ENCODE measurements around the gene ERBB4. TPM values are rescaled to one million over a fixed set of nuclear protein-coding genes. Genes with fewer than 3 reads are reported as not detected.

Gene ERBB4
- total RNA-seq, 1 experiment from 2014 or later = 40.6 TPM

DNA sequence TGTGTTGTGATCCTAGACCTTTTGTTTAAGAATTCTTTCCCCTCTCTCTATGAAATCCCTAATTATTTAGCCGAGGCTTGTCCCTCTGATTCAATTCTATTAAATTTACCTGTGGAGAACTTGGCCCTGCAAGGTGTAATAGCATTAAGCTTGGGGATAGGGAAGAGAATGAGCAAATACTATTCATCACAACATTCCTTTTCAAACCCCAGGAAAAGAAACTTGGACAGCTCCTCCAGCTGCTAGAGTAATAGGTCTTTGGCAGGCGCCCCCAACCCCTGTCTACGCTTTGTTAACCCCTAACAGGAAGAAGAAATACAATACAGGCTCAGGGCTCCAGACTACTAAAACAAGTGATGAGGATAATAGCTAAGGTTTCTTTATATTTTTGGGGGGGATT lies 1025.2 kb downstream of the ERBB4 start:
- DNase-seq (ENCODE audit: low spot score) = no peak
- ChIA-PET POLR2A (ENCODE audit: low non-redundant PET) (no interaction called here), CTCF (no interaction called here)
- H3K27ac ChIP-seq (ENCODE audit: low read depth, low read length, poor library complexity, severe bottlenecking) = no peak overlapping the region
- H3K4me3 ChIP-seq (ENCODE audit: low read depth, low read length, poor library complexity, severe bottlenecking) = no peak overlapping the region
- TF ChIP-seq EZH2 (IDR thresholded peaks at IDR 0.05; ENCODE audit: borderline replicate concordance, low read depth, low read length, poor library complexity, severe bottlenecking) = no peak
- TF ChIP-seq, protein P1, sequence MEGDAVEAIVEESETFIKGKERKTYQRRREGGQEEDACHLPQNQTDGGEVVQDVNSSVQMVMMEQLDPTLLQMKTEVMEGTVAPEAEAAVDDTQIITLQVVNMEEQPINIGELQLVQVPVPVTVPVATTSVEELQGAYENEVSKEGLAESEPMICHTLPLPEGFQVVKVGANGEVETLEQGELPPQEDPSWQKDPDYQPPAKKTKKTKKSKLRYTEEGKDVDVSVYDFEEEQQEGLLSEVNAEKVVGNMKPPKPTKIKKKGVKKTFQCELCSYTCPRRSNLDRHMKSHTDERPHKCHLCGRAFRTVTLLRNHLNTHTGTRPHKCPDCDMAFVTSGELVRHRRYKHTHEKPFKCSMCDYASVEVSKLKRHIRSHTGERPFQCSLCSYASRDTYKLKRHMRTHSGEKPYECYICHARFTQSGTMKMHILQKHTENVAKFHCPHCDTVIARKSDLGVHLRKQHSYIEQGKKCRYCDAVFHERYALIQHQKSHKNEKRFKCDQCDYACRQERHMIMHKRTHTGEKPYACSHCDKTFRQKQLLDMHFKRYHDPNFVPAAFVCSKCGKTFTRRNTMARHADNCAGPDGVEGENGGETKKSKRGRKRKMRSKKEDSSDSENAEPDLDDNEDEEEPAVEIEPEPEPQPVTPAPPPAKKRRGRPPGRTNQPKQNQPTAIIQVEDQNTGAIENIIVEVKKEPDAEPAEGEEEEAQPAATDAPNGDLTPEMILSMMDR (conservative IDR thresholded peaks at IDR 0.05; ENCODE audit: low read depth, low read length) = no peak
- H3K9me3 ChIP-seq (ENCODE audit: low read depth, low read length, poor library complexity, severe bottlenecking) = no peaks in the 10 kb centered on the region
- no peaks in the 10 kb centered on the region for H3K27me3 ChIP-seq (replicated peaks; ENCODE audit: insufficient read depth, low read depth, low read length, poor library complexity)
- H3K4me1 ChIP-seq (ENCODE audit: insufficient read depth, low read length, poor library complexity, severe bottlenecking) = peaks cover 9% of the 10 kb centered on the region
- no peaks in the 10 kb centered on the region for H3K36me3 ChIP-seq (ENCODE audit: insufficient read depth, low read length, poor library complexity, severe bottlenecking)
- BruUV-seq (replicated peaks) = no TSS peak
- intact Hi-C loops (cut with micrococcal nuclease; ENCODE audit: unreplicated experiment) = no loop called here

DNA sequence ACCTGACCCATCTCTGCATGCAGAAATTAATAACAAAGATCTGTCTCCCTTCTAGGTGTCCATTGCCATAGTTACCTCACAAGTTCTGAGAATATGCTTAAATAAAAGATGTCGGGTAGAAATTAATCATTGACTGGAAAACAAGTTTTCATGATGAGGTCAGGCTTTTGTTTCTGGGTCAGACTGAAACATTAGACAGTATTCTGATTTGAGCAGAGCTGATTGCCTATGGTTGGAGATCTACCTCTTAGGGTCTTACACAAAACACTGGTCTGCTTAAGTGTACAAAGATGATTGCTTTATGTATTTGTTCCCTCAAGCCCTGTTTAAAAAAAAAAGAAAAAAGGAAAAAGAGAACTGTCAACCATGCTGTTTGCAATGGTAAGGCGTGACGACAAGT lies 1025.8 kb downstream of the ERBB4 start:
- Histone ChIP-seq H3K27me3 (replicated peaks; ENCODE audit: insufficient read depth, low read depth, low read length, poor library complexity) (no peaks in the 10 kb centered on the region), H3K27ac (ENCODE audit: low read depth, low read length, poor library complexity, severe bottlenecking) (no peak overlapping the region), H3K4me3 (ENCODE audit: low read depth, low read length, poor library complexity, severe bottlenecking) (no peak overlapping the region), H3K36me3 (ENCODE audit: insufficient read depth, low read length, poor library complexity, severe bottlenecking) (no peaks in the 10 kb centered on the region), H3K4me1 (ENCODE audit: insufficient read depth, low read length, poor library complexity, severe bottlenecking) (peaks cover 9% of the 10 kb centered on the region), H3K9me3 (ENCODE audit: low read depth, low read length, poor library complexity, severe bottlenecking) (no peaks in the 10 kb centered on the region)
- no peak for DNase-seq (ENCODE audit: low spot score)
- ChIA-PET CTCF (no interaction called here), POLR2A (ENCODE audit: low non-redundant PET) (no interaction called here)
- intact Hi-C loops (cut with micrococcal nuclease; ENCODE audit: unreplicated experiment) = no loop called here
- BruUV-seq (replicated peaks) = no TSS peak
- TF ChIP-seq, protein P1 (conservative IDR thresholded peaks at IDR 0.05; ENCODE audit: low read depth, low read length) = no peak
- no peak for TF ChIP-seq EZH2 (IDR thresholded peaks at IDR 0.05; ENCODE audit: borderline replicate concordance, low read depth, low read length, poor library complexity, severe bottlenecking)

DNA sequence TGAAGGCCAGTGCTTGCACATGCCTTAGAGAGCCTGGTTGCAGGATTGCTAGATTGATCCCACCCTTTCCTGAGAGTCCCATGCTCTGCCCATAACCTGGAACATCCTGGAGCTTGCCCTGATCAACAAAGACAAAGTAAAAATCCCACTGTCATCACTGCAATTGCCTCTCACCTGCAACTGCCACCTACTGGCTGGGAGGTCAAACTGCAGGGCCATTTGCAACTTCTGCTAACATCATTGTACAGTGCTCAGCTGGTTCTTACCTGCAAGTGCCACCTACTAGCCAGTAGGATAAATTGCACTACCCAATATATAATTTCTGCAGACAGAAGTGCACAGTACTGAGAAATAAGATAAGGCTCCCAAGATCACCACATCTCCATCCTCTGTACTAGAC lies 1034.7 kb downstream of the ERBB4 start:
- CTCF ChIA-PET = no interaction called here
- DNase-seq (ENCODE audit: low spot score) = no peak
- intact Hi-C loops (cut with micrococcal nuclease; ENCODE audit: unreplicated experiment) = no loop called here

More for the DNA sequence above, 1034.7 kb downstream of the ERBB4 start:
- POLR2A ChIA-PET (ENCODE audit: low non-redundant PET) = no interaction called here
- no peaks in the 10 kb centered on the region for H3K27me3 ChIP-seq (replicated peaks; ENCODE audit: insufficient read depth, low read depth, low read length, poor library complexity)
- H3K4me1 ChIP-seq (ENCODE audit: insufficient read depth, low read length, poor library complexity, severe bottlenecking) = no peaks in the 10 kb centered on the region
- BruUV-seq (replicated peaks) = no TSS peak
- no peaks in the 10 kb centered on the region for H3K36me3 ChIP-seq (ENCODE audit: insufficient read depth, low read length, poor library complexity, severe bottlenecking)
- H3K4me3 ChIP-seq (ENCODE audit: low read depth, low read length, poor library complexity, severe bottlenecking) = no peak overlapping the region
- H3K9me3 ChIP-seq (ENCODE audit: low read depth, low read length, poor library complexity, severe bottlenecking) = peaks cover 3% of the 10 kb centered on the region
- TF ChIP-seq EZH2 (IDR thresholded peaks at IDR 0.05; ENCODE audit: borderline replicate concordance, low read depth, low read length, poor library complexity, severe bottlenecking) = no peak
- TF ChIP-seq, protein P1 (conservative IDR thresholded peaks at IDR 0.05; ENCODE audit: low read depth, low read length) = peak; percentile 44
- H3K27ac ChIP-seq (ENCODE audit: low read depth, low read length, poor library complexity, severe bottlenecking) = no peak overlapping the region
